Spleen (tissue), 11 donors: Measurements from ENCODE around the gene VAC14. TPM values are rescaled to one million over a fixed set of nuclear protein-coding genes. Genes with fewer than 3 reads are reported as not detected.

Experiments used
- DNase-seq: peaks from one replicate; pipeline ENCODE4 v3.0.0-alpha.2; 2020
- H3K27ac ChIP-seq, 8 donors: fragments of 200-600 bp; sonication (generic) in 7 of 8; 1 replicate in 4 of 8; 2 replicates in 4 of 8; pipeline versions ENCODE4 v1.5.0 to v1.8.0; 2016 to 2021; ENCODE audit warnings: inconsistent platforms in 4 of 8, mild to moderate bottlenecking in 4 of 8, moderate library complexity in 1 of 8
- H3K27me3 ChIP-seq, 7 donors: fragments of 200-600 bp; sonication (generic) in 6 of 7; replicated peaks in 1 of 7; 1 replicate in 4 of 7; 2 replicates in 3 of 7; pipeline versions ENCODE4 v1.5.0 to v1.8.0; 2016 to 2021; ENCODE audit warnings: inconsistent platforms in 3 of 7, mild to moderate bottlenecking in 1 of 7
- H3K36me3 ChIP-seq, 6 donors: fragments of 200-600 bp; sonication (generic) in 5 of 6; 1 replicate in 4 of 6; 2 replicates in 2 of 6; pipeline versions ENCODE4 v1.5.0 to v1.8.0; 2016 to 2021; ENCODE audit warnings: inconsistent platforms in 2 of 6
- H3K4me1 ChIP-seq, 6 donors: fragments of 200-600 bp; sonication (generic) in 5 of 6; 1 replicate in 3 of 6; 2 replicates in 3 of 6; pipeline versions ENCODE4 v1.5.0 to v1.8.0; 2016 to 2021; ENCODE audit warnings: inconsistent platforms in 3 of 6
- H3K4me3 ChIP-seq, 8 donors: fragments of 200-600 bp; sonication (generic) in 7 of 8; 1 replicate in 4 of 8; 2 replicates in 4 of 8; pipeline versions ENCODE4 v1.5.0 to v1.8.0; 2016 to 2021; ENCODE audit warnings: inconsistent platforms in 4 of 8, mild to moderate bottlenecking in 4 of 8, moderate library complexity in 2 of 8
- H3K9me3 ChIP-seq, 8 donors: fragments of 200-600 bp; sonication (generic) in 7 of 8; 1 replicate in 4 of 8; 2 replicates in 4 of 8; pipeline versions ENCODE4 v1.5.0 to v1.8.0; 2016 to 2021; ENCODE audit warnings: inconsistent platforms in 4 of 8
- CTCF ChIP-seq, 11 experiments: fragments of 200-600 bp in 7 of 11; fragments of 450-650 bp in 4 of 11; sonication (generic) in 4 of 11; IDR thresholded peaks in 8 of 11; conservative IDR thresholded peaks in 3 of 11; 1 replicate in 7 of 11; 2 replicates in 4 of 11; pipeline versions ENCODE4 v1.4.0 to v1.8.0; 2016 to 2021; ENCODE audit warnings: antibody characterized with exemption in 11 of 11, inconsistent platforms in 4 of 11, mild to moderate bottlenecking in 1 of 11
- POLR2A ChIP-seq, 3 donors: fragments of 450-650 bp; IDR thresholded peaks; one replicate each; pipeline ENCODE4 v1.5.1; 2017; ENCODE audit warnings: antibody characterized with exemption in 3 of 3, mild to moderate bottlenecking in 1 of 3
- POLR2AphosphoS5 ChIP-seq, 3 donors: sonication (generic); formaldehyde crosslinking; IDR thresholded peaks; one replicate each; pipeline ENCODE4 v1.5.1; 2017; ENCODE audit warnings: antibody characterized with exemption in 3 of 3
- WGBS, 5 donors: extraction: QIAGEN DNeasy Blood & Tissue Kit in 3 of 5; methylation state at CpG; one replicate each; pipeline versions ENCODE4 v1.1.5 to v1.1.7; 2013 to 2018; 5-methylcytosine and 5-hydroxymethylcytosine counted together
- intact Hi-C: fragments of 100-400 bp; cut with DNase I; formaldehyde crosslinking; loops from one replicate; pipeline ENCODE4 v1.15.0; 2023; ENCODE audit warnings: low total_unique reads
- polyA plus RNA-seq, 3 donors: library from polyadenylated mRNA; stranded (reverse); fragments of 200-250 nt; gene quantifications; one replicate each; pipeline ENCODE4 v1.2.1, GENCODE V29; 2013
- total RNA-seq, 7 donors: library from RNA; depleted of rRNA in 3 of 7; stranded (reverse); fragments of >200 nt in 3 of 7; fragmentation: NEBNext Ultra II Directional in 4 of 7; extraction: Animal tissue kit (Norgen Biotek cat#: 25700) in 4 of 7; gene quantifications; one replicate each; pipeline versions ENCODE4 v1.1.0 to v1.2.1, GENCODE V29; 2016 to 2021
- donor health status: healthy with polysubstance abuse.
- donor health status: DM: no; HTN: no; CAD: no; lungs with moderate emphysema.
- donor health status: DM: no; HTN: no; CAD: no.
- donor health status: Bipolar disorder and iron deficiency.
- donor health status: healthy.
- donor health status: DM: no; HTN: no; CAD: no.
- donor health status: DM: yes; HTN: yes; CAD: no.

Gene VAC14
- total and polyA plus RNA-seq, 10 donors = 29.1 to 70.0 (median 48.1) TPM

DNA sequence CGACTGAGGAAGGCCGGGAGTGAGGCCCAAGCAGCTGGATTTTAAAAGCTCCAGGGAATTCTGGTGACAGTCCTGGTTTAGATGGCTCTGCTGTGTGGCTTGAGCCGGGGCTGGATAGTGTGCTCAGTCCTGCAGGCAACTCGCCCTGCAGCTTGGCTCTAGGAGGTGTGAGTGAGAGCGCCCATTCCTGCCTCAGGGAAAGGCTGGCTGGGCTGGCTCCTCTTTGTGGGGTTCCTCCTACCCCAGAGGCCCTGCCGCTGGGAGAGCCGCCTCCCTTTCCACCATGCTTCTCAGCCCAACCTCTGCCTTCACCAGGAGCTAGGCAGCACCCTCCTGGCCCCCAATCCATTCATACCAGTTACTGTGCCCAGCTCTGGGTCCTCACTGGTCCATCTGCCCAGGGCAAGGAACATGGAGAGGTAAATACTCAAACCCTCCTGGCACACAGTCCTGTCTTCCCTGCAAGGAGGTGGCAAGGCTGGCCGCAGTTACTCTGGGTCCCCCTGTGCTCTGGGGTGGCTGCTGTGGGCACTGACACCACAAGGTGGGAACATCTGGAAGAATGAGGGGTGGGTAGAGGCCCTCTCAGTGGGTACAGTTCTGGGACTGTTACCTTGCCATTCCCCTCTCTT lies 47.1 kb downstream of the VAC14 start:
- DNase-seq = peak; percentile 66
- Histone ChIP-seq H3K9me3 (no peaks in the 10 kb centered on the region), H3K4me3 (no peak overlapping the region), H3K36me3 (peaks cover 0 to 87% (median 29%) of the 10 kb centered on the region in 6 donors), H3K27ac (peak overlapping the region in 6 of 8 donors; percentile 14 to 86 (median 55)), H3K4me1 (peaks cover 22 to 57% (median 39%) of the 10 kb centered on the region in 6 donors), H3K27me3 (no peaks in the 10 kb centered on the region)
- WGBS, 5 donors = 80 to 94% (median 91%) methylated on average over 3 to 8 of the region's 8 CpGs
- TF ChIP-seq POLR2A (IDR thresholded peaks at IDR 0.05) = no peak
- no peak for TF ChIP-seq CTCF (IDR thresholded peaks at IDR 0.05 in 8 of 11, conservative IDR thresholded peaks at IDR 0.05 in 3 of 11)
- no peak for TF ChIP-seq POLR2AphosphoS5 (IDR thresholded peaks at IDR 0.05)
- intact Hi-C loops = no loop called here

DNA sequence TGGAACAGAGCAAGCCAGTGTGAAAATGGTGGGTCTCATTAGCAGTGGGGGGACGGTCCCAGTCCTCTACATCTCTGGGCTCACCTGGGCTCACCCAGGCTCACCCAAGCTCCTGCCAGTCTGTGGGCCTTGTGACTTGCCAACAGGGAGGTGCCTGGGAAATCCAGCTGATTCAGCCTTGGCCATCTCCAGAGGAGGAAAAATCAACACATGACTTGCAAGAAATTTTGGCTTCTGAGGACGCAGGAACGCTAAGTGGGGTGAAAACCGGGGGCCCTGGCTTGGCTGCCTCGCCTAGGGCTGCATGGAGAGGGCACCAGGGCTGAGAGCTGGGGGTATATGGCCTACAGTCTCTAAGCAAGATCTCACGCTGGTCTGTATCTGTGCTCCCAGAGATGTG lies 47.7 kb downstream of the VAC14 start:
- Histone ChIP-seq H3K4me3 (no peak overlapping the region), H3K27ac (peak overlapping the region in 5 of 8 donors; percentile 31 to 86 (median 78))
- TF ChIP-seq POLR2AphosphoS5 (IDR thresholded peaks at IDR 0.05) = peak in 1 of 3 donors; percentile 12
- TF ChIP-seq POLR2A (IDR thresholded peaks at IDR 0.05) = no peak

DNA sequence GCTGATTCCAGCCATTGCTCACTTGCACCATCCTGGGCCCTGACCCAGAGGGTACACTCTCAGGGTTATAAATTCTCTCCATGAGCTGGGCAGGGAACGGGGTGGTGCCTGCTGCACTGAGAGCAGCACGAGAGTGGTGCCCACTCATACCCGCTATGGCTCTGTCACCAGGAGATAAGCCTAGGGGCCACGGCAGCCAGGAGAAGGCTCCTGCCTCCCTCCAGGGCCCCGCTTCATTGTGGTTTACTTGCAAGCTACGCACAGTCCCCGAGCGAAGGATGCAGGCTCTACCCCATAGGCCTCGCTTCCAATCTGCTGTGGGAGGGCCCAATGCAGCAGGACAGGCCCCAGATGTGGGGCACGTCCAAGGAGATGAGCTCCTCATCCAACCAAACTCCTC lies 48.5 kb downstream of the VAC14 start:
- intact Hi-C loops = no loop called here
- peak; percentile 43 for DNase-seq
- Histone ChIP-seq H3K4me1 (peaks cover 25 to 71% (median 49%) of the 10 kb centered on the region in 6 donors), H3K36me3 (peaks cover 0 to 83% (median 18%) of the 10 kb centered on the region in 6 donors), H3K27me3 (no peaks in the 10 kb centered on the region), H3K4me3 (no peak overlapping the region), H3K9me3 (no peaks in the 10 kb centered on the region), H3K27ac (peak overlapping the region in 6 of 8 donors; percentile 48 to 86 (median 80))
- TF ChIP-seq POLR2AphosphoS5 (IDR thresholded peaks at IDR 0.05) = no peak
- no peak for TF ChIP-seq CTCF (IDR thresholded peaks at IDR 0.05 in 8 of 11, conservative IDR thresholded peaks at IDR 0.05 in 3 of 11)
- no peak for TF ChIP-seq POLR2A (IDR thresholded peaks at IDR 0.05)
- 62 to 90% (median 72%) methylated on average over 8 to 10 of the region's 10 CpGs for WGBS, 5 donors

More for the DNA sequence above, 47.7 kb downstream of the VAC14 start:
- 65 to 77% (median 72%) methylated on average over 6 of the region's 6 CpGs for WGBS, 5 donors
- DNase-seq = peak; percentile 42
- peaks cover 0 to 86% (median 23%) of the 10 kb centered on the region in 6 donors for H3K36me3 ChIP-seq
- H3K9me3 ChIP-seq = no peaks in the 10 kb centered on the region
- intact Hi-C loops = no loop called here
- H3K27me3 ChIP-seq = no peaks in the 10 kb centered on the region
- H3K4me1 ChIP-seq = peaks cover 25 to 63% (median 42%) of the 10 kb centered on the region in 6 donors

GRCh38 chr16:70751593-70751992 lies 49.4 kb downstream of the VAC14 start:
- H3K27me3 ChIP-seq = no peaks in the 10 kb centered on the region
- H3K4me1 ChIP-seq = peaks cover 31 to 79% (median 54%) of the 10 kb centered on the region in 6 donors
- WGBS, 5 donors = 38 to 68% (median 58%) methylated on average over 7 of the region's 7 CpGs
- peak; percentile 83 for DNase-seq
- H3K36me3 ChIP-seq = peaks cover 0 to 78% (median 10%) of the 10 kb centered on the region in 6 donors
- intact Hi-C loops = no loop called here
- TF ChIP-seq POLR2A (IDR thresholded peaks at IDR 0.05) = no peak
- peak in 2 of 3 donors; percentile 8 to 56 for TF ChIP-seq POLR2AphosphoS5 (IDR thresholded peaks at IDR 0.05)
- TF ChIP-seq CTCF (IDR thresholded peaks at IDR 0.05 in 8 of 11, conservative IDR thresholded peaks at IDR 0.05 in 3 of 11) = no peak
- no peaks in the 10 kb centered on the region for H3K9me3 ChIP-seq
- peak overlapping the region; percentile 11 to 86 (median 78) for H3K27ac ChIP-seq
- no peak overlapping the region for H3K4me3 ChIP-seq
